Fibroblast of mammary gland (primary cell): ENCODE results near the gene CD99.

Experiments used
- DNase-seq: peaks from one replicate; pipeline ENCODE4 v3.0.0-alpha.2; 2010; ENCODE audit warnings: low read depth
- H3K4me3 ChIP-seq: 2 replicates; pipeline ENCODE4 v1.5.1; 2011; ENCODE audit warnings: low read depth, mild to moderate bottlenecking, low read length, moderate library complexity; ENCODE audit not compliant: control insufficient read depth
- CTCF ChIP-seq: conservative IDR thresholded peaks from 2 replicates; pipeline ENCODE4 v1.5.1; 2011; ENCODE audit warnings: low read depth, low read length, inconsistent platforms; ENCODE audit not compliant: control insufficient read depth, insufficient read depth

The CD99 gene

GRCh38 chrX:2658585-2659292 lies 32.4 kb upstream of the CD99 start:
- H3K4me3 ChIP-seq = no peak overlapping the region
- no peak for TF ChIP-seq CTCF
- no peak for DNase-seq

- H3K4me3 ChIP-seq = no peak overlapping the region
- DNase-seq = no peak
- no peak for TF ChIP-seq CTCF
Observed at GRCh38 chrX:2662586-2662985, 28.5 kb upstream of the CD99 start.

GRCh38 chrX:2664502-2664901 lies 26.6 kb upstream of the CD99 start:
- H3K4me3 ChIP-seq = no peak overlapping the region
- peak; percentile 96 for DNase-seq
- TF ChIP-seq CTCF = no peak

GRCh38 chrX:2665387-2666304 lies 25.4 kb upstream of the CD99 start:
- no peak overlapping the region for H3K4me3 ChIP-seq
- TF ChIP-seq CTCF = no peak
- no peak for DNase-seq

- DNase-seq = peak; percentile 47
- TF ChIP-seq CTCF = no peak
- no peak overlapping the region for H3K4me3 ChIP-seq
Observed at GRCh38 chrX:2666491-2666890, 24.6 kb upstream of the CD99 start.

GRCh38 chrX:2670978-2671377 lies 20.1 kb upstream of the CD99 start:
- no peak for DNase-seq
- no peak for TF ChIP-seq CTCF
- H3K4me3 ChIP-seq = no peak overlapping the region
